ENCODE data around the gene POU6F2.
"Not testable (repeated sequence)": the region's sequence is repeated elsewhere in the genome, so short reads cannot be mapped to it uniquely, and the experiment has no call there.

Gene POU6F2

GRCh38 chr7:39375874-39376190 lies 398.1 kb downstream of the POU6F2 start:
- DNase-seq (ENCODE audit: low spot score): no peak
- no peak for TF ChIP-seq CTCF (IDR thresholded peaks at IDR 0.05; ENCODE audit: extremely low read depth, insufficient read depth, missing control alignments)
- in situ Hi-C loops (cut with MboI; ENCODE audit: low pct_unique_long_range_greater_than_20kb, low sequenced_read_pairs, unreplicated experiment): no loop called here

- DNase-seq (ENCODE audit: low spot score); in situ Hi-C loops (cut with MboI; ENCODE audit: low pct_unique_long_range_greater_than_20kb, low sequenced_read_pairs, unreplicated experiment): not testable (repeated sequence)
Observed at GRCh38 chr7:39376881-39377280, 399.2 kb downstream of the POU6F2 start.

GRCh38 chr7:39379416-39379815 lies 401.7 kb downstream of the POU6F2 start:
- in situ Hi-C loops (cut with MboI; ENCODE audit: low pct_unique_long_range_greater_than_20kb, low sequenced_read_pairs, unreplicated experiment): no loop called here
- no peak for DNase-seq (ENCODE audit: low spot score)

GRCh38 chr7:39383136-39383535 lies 405.4 kb downstream of the POU6F2 start:
- DNase-seq (ENCODE audit: low spot score): no peak
- in situ Hi-C loops (cut with MboI; ENCODE audit: low pct_unique_long_range_greater_than_20kb, low sequenced_read_pairs, unreplicated experiment): no loop called here

More at GRCh38 chr7:39379416-39379815, 401.7 kb downstream of the POU6F2 start:
- TF ChIP-seq CTCF (IDR thresholded peaks at IDR 0.05; ENCODE audit: extremely low read depth, insufficient read depth, missing control alignments): no peak

GRCh38 chr7:39384386-39384785 lies 406.7 kb downstream of the POU6F2 start:
- TF ChIP-seq CTCF (IDR thresholded peaks at IDR 0.05; ENCODE audit: extremely low read depth, insufficient read depth, missing control alignments): no peak
- no peak for DNase-seq (ENCODE audit: low spot score)
- in situ Hi-C loops (cut with MboI; ENCODE audit: low pct_unique_long_range_greater_than_20kb, low sequenced_read_pairs, unreplicated experiment): no loop called here

More at GRCh38 chr7:39383136-39383535, 405.4 kb downstream of the POU6F2 start:
- no peak for TF ChIP-seq CTCF (IDR thresholded peaks at IDR 0.05; ENCODE audit: extremely low read depth, insufficient read depth, missing control alignments)

- TF ChIP-seq CTCF (IDR thresholded peaks at IDR 0.05; ENCODE audit: extremely low read depth, insufficient read depth, missing control alignments): no peak
- no peak for DNase-seq (ENCODE audit: low spot score)
- in situ Hi-C loops (cut with MboI; ENCODE audit: low pct_unique_long_range_greater_than_20kb, low sequenced_read_pairs, unreplicated experiment): no loop called here
Observed at GRCh38 chr7:39386718-39387117, 409.0 kb downstream of the POU6F2 start.

GRCh38 chr7:39392151-39392550 lies 414.4 kb downstream of the POU6F2 start:
- DNase-seq (ENCODE audit: low spot score): no peak
- TF ChIP-seq CTCF (IDR thresholded peaks at IDR 0.05; ENCODE audit: extremely low read depth, insufficient read depth, missing control alignments): no peak
- in situ Hi-C loops (cut with MboI; ENCODE audit: low pct_unique_long_range_greater_than_20kb, low sequenced_read_pairs, unreplicated experiment): no loop called here
